ENCODE data around the gene AGPAT1. TPM values are rescaled to one million over a fixed set of nuclear protein-coding genes. Genes with fewer than 3 reads are reported as not detected.

AGPAT1 gene
- total and polyA plus RNA-seq, 2 of the 8 experiments (the other 6 are each of a cell fraction or from before 2014, with no cell fraction given) = 96.0 to 222 TPM

GRCh38 chr6:32223258-32224235 is 47.7 kb upstream of the AGPAT1 start, which contains the start of gene NOTCH4:
Gene NOTCH4, minus strand, starts transcription at chr6:32224067. Its CDS starts 139 bp downstream, at chr6:32223928.
- Histone ChIP-seq H2AFZ (ENCODE audit: low read length) (peak within 1 kb of the TSS; percentile 46; the same call in 1 of the 2 replicates), H4K20me1 (replicated peaks in 1 of 2; ENCODE audit: control insufficient read depth in 1 of 2, insufficient read depth in 2 of 2, low read length in 2 of 2) (no peaks in the 10 kb centered on the region), H3K9ac (replicated peaks in 1 of 4; ENCODE audit: extremely low read depth in 1 of 4, low read depth in 3 of 4, low read length in 3 of 4) (no peak within 1 kb of the TSS), H2BK5ac (ENCODE audit: low read depth, low read length) (peak within 1 kb of the TSS; percentile 52; the same call in 1 of the 2 replicates), H4K8ac (ENCODE audit: extremely low read depth, insufficient read depth, low read length) (peak within 1 kb of the TSS; percentile 59), H3K4me3 (ENCODE audit: extremely low read depth in 1 of 4, insufficient read depth in 2 of 4, low read depth in 3 of 4, low read length in 4 of 4) (no peak within 1 kb of the TSS), H2BK12ac (ENCODE audit: low read depth, low read length) (no peak within 1 kb of the TSS; the same call in 1 of the 2 replicates), H3K27me3 (replicated peaks in 1 of 4; ENCODE audit: control insufficient read depth in 3 of 4, extremely low read depth in 1 of 4, insufficient read depth in 3 of 4, low read length in 3 of 4) (no peaks in the 10 kb centered on the region), H2BK15ac (ENCODE audit: low read length) (no peak within 1 kb of the TSS), H3K79me1 (ENCODE audit: low read depth, low read length) (no peaks in the 10 kb centered on the region), H3K4ac (replicated peaks; ENCODE audit: insufficient read length, low read depth, low read length) (no peak within 1 kb of the TSS), H3K56ac (replicated peaks; ENCODE audit: insufficient read length, low read depth, low read length) (no peak within 1 kb of the TSS), H3K18ac (ENCODE audit: extremely low read depth, low read length) (peak within 1 kb of the TSS; percentile 38; the same call in 1 of the 2 replicates), H3K36me3 (ENCODE audit: control insufficient read depth in 2 of 4, insufficient read depth in 4 of 4, low read length in 3 of 4) (no peaks in the 10 kb centered on the region), H2BK120ac (replicated peaks; ENCODE audit: low read depth, low read length) (no peak within 1 kb of the TSS), H3K9me3 (ENCODE audit: insufficient read depth in 2 of 2, low read depth in 1 of 2, low read length in 1 of 2) (no peaks in the 10 kb centered on the region), H4K91ac (replicated peaks; ENCODE audit: insufficient read length, low read length) (no peak within 1 kb of the TSS), H3K23ac (ENCODE audit: insufficient read length) (no peak within 1 kb of the TSS), H2BK20ac (ENCODE audit: low read length) (no peak within 1 kb of the TSS), H3K4me1 (replicated peaks in 1 of 4; ENCODE audit: control insufficient read depth in 3 of 4, insufficient read depth in 4 of 4, low read length in 3 of 4) (peaks cover 0 to 9% (median under 1%) of the 10 kb centered on the region in 4 experiments; a peak in 1 of 7 replicates), H3K23me2 (ENCODE audit: low read depth, low read length) (no peaks in the 10 kb centered on the region), H2AK5ac (ENCODE audit: low read depth, low read length) (no peak within 1 kb of the TSS), H3K27ac (ENCODE audit: low read depth, low read length) (no peak within 1 kb of the TSS), H4K5ac (ENCODE audit: insufficient read length, low read depth, low read length) (no peak within 1 kb of the TSS), H3K79me2 (ENCODE audit: control insufficient read depth in 1 of 2, insufficient read depth in 2 of 2, low read length in 2 of 2) (no peaks in the 10 kb centered on the region), H3K4me2 (ENCODE audit: insufficient read depth in 1 of 2, low read depth in 2 of 2, low read length in 2 of 2) (no peak within 1 kb of the TSS), H3K14ac (ENCODE audit: insufficient read length) (no peak within 1 kb of the TSS)
- DNase-seq (ENCODE audit: low read depth in 1 of 2, low spot score in 2 of 2) = no peak
- no peak for FAIRE-seq
- whole genome bisulfite sequencing, 2 experiments (ENCODE audit: extremely low coverage in 1 of 2, insufficient coverage in 1 of 2, insufficient read length in 1 of 2, insufficient replicate concordance in 2 of 2, low coverage in 1 of 2, low lambda C conversion rate in 2 of 2, missing lambda C conversion rate in 1 of 2) = 82% methylated on average over 20 of the region's 20 CpGs; no CpG with 5 or more reads in 1 of the 2 experiments
- TF ChIP-seq JUN (IDR thresholded peaks at IDR 0.05; ENCODE audit: low read depth, low read length) = no peak
- no peak for TF ChIP-seq HDAC6 (IDR thresholded peaks at IDR 0.05; ENCODE audit: low read depth, low read length)
- TF ChIP-seq SP2 (IDR thresholded peaks at IDR 0.05; ENCODE audit: low read length) = no peak
- TF ChIP-seq BRCA1 (IDR thresholded peaks at IDR 0.05; ENCODE audit: low read depth, low read length) = no peak
- ChIA-PET CTCF (ENCODE audit: partially characterized antibody) (interaction anchor here (0.5 to 1.1 kb wide), 3 partner anchors 26 to 222 kb away, joined by 3 read pairs; no protein-coding TSS in a partner anchor), POLR2A (ENCODE audit: partially characterized antibody) (no interaction called here)
